Measurements from ENCODE around the gene CDH4. TPM values are rescaled to one million over a fixed set of nuclear protein-coding genes. Genes with fewer than 3 reads are reported as not detected.

Gene CDH4
- total RNA-seq, 2 donors from 2014 or later = 0.06 TPM; not detected in 1

GRCh38 chr20:61605862-61606557 lies 353.9 kb downstream of the CDH4 start:
- ATAC-seq = no peak
- intact Hi-C loops (cut with DNase I, micrococcal nuclease) = no loop called here
- DNase-seq = no peak

GRCh38 chr20:61608275-61609085 lies 356.4 kb downstream of the CDH4 start:
- intact Hi-C loops (cut with DNase I, micrococcal nuclease) = no loop called here
- DNase-seq (no peak), ATAC-seq (no peak)

GRCh38 chr20:61609461-61609860 lies 357.4 kb downstream of the CDH4 start:
- intact Hi-C loops (cut with DNase I, micrococcal nuclease) = no loop called here
- ATAC-seq = no peak
- DNase-seq = no peak

GRCh38 chr20:61611401-61612180 lies 359.5 kb downstream of the CDH4 start:
- ATAC-seq (no peak), DNase-seq (no peak)
- intact Hi-C loops (cut with DNase I, micrococcal nuclease) = no loop called here

GRCh38 chr20:61613917-61614705 lies 362.1 kb downstream of the CDH4 start:
- DNase-seq (no peak), ATAC-seq (no peak)
- intact Hi-C loops (cut with DNase I, micrococcal nuclease) = no loop called here

- no peak for DNase-seq
- intact Hi-C loops (cut with DNase I, micrococcal nuclease) = no loop called here
- ATAC-seq = no peak
These were observed 362.6 kb downstream of the CDH4 start for GRCh38 chr20:61614706-61615100.

- ATAC-seq = no peak
- intact Hi-C loops (cut with DNase I, micrococcal nuclease) = no loop called here
- DNase-seq = no peak
These were observed 363.7 kb downstream of the CDH4 start for GRCh38 chr20:61615806-61616205.

GRCh38 chr20:61619751-61620150 lies 367.7 kb downstream of the CDH4 start:
- intact Hi-C loops (cut with DNase I, micrococcal nuclease) = no loop called here
- no peak for DNase-seq
- ATAC-seq = no peak

GRCh38 chr20:61620174-61620573 lies 368.1 kb downstream of the CDH4 start:
- intact Hi-C loops (cut with DNase I, micrococcal nuclease) = no loop called here
- no peak for DNase-seq
- no peak for ATAC-seq

- intact Hi-C loops (cut with DNase I, micrococcal nuclease) = no loop called here
- ATAC-seq (no peak), DNase-seq (no peak)
These were observed 369.1 kb downstream of the CDH4 start for GRCh38 chr20:61621035-61621730.

GRCh38 chr20:61621852-61622251 lies 369.8 kb downstream of the CDH4 start:
- no peak for ATAC-seq
- no peak for DNase-seq
- intact Hi-C loops (cut with DNase I, micrococcal nuclease) = no loop called here

- intact Hi-C loops (cut with DNase I, micrococcal nuclease) = no loop called here
- DNase-seq = no peak
- no peak for ATAC-seq
These were observed 371.4 kb downstream of the CDH4 start for GRCh38 chr20:61623451-61623850.

- ATAC-seq (no peak), DNase-seq (no peak)
- intact Hi-C loops (cut with DNase I, micrococcal nuclease) = no loop called here
These were observed 373.2 kb downstream of the CDH4 start for GRCh38 chr20:61625246-61625645.

- no peak for DNase-seq
- intact Hi-C loops (cut with DNase I, micrococcal nuclease) = no loop called here
- ATAC-seq = no peak
These were observed 374.4 kb downstream of the CDH4 start for GRCh38 chr20:61626412-61626811.

- intact Hi-C loops (cut with DNase I, micrococcal nuclease) = no loop called here
- DNase-seq = no peak
- no peak for ATAC-seq
These were observed 375.8 kb downstream of the CDH4 start for GRCh38 chr20:61627791-61628415.

GRCh38 chr20:61628480-61628879 lies 376.4 kb downstream of the CDH4 start:
- ATAC-seq (no peak), DNase-seq (no peak)
- intact Hi-C loops (cut with DNase I, micrococcal nuclease) = no loop called here

- DNase-seq = no peak
- intact Hi-C loops (cut with DNase I, micrococcal nuclease) = no loop called here
- no peak for ATAC-seq
These were observed 377.0 kb downstream of the CDH4 start for GRCh38 chr20:61628901-61629601.
